GM18868 (cell line): Measurements from ENCODE around the gene BTBD16.

ENCODE experiments used
- ATAC-seq: cut with Tn5 transposase; IDR thresholded peaks from one replicate; pipeline ENCODE4 v1.9.1; 2021; ENCODE audit warnings: mild to moderate bottlenecking, moderate library complexity; ENCODE audit not compliant: unreplicated experiment

Gene BTBD16

DNA sequence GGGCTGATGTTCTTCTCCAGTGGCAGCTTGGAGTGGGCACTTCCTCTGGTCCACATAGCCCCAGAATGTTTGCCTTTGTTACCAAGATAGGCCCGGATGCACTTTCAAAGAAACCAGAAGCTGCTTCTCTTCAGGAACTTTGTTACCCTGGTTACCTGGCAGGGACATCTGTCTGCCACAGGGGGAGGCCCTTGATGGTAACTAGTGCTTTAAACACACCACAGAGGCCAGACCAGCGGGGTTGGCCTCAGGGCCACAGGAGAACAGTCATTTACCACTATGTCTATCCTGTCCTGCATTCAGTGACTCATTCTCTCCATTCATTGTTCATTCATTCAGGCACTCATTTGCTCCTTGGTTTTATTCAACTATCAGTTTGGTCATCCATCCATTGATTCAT is 91.5 kb downstream of the BTBD16 start:
- no peak for ATAC-seq

DNA sequence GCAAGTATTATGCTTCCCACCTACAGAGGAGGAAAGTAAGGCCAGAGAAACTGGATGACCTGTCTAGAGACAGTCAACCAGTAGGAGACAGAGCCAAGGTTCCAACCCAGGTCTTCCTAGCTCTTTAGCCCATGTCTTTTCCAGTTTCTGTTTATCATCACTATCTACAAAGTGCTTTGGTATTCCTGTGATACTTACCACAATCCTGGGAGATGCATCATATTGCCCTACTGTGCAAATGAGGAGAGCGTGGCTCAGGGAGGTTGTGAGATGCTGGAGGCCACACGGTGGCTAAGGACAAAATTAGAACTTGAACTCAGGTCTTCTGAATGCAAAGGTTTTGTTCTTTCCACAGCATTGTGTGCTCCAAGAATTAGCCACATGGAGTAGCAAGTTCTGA is 92.2 kb downstream of the BTBD16 start:
- ATAC-seq: no peak

DNA sequence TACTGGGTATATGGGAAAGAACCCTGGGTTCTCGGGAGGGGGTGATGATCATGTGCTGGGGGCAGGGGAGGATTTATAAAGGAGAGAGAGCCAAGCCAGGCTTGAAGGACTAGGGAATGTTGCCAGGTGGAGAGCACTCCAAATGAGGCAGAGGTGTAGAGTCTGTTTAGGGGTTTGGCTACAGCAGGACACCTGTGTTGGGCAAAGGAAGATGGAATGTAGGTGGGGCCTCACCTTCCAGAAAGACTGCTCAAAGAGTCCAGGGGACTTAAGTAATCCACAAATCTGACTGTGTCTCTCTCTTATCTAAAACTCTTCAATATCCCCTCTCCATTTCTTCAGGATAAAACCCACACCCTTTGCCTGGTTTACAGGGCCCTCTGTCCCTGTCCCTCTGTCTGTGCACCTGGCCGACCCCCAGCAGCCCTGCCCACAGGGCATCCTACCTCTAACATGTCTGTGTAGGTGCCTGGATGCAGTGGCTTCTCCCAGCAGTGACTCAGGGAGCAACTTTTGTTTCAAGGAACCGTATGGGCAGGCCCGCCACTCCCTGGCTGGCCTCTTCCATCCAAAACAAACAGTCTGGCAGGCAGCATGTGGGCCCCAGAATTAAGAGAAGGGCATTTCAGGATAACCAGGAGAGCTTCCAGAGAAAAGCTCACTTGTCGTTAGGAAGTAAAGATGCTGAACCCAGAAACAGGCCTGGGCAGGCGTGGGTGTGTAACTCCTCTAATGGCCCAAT is 92.8 kb downstream of the BTBD16 start:
- ATAC-seq: no peak

DNA sequence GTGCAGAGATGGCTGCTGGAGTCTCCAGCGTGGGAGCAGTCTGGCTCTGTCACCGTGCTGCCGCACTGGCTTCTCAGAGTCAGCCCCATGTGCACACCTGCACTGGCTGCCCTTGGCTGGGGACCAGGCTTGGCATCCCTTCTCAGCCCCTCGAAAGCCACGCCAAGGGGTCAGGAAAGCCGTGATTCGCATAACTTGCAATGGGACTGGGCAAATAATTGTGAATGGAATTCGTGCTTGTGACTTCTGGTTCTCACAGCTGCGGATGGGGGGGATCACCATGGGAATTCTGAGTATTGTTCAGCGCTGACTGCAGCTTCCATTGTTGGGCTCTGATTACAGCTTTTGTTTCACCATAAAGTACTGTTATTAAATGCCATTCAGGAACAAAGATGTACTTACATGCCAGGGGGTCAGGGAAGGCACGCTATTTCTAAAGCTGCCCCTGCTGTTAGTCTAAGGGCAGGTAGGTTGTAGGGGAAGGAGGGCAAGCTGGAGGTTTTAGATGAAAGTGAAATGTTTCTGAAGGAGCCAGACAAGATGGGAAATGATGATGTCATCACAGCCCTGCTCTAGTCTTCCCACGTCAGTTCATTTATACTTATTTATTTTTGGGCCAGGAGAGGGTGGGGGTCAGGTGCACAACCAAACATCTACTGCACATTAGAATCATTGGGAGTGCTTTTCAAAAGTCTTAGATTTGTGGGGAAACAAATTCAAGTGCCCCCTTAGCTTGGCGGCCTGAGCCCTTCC is 97.6 kb downstream of the BTBD16 start:
- no peak for ATAC-seq

DNA sequence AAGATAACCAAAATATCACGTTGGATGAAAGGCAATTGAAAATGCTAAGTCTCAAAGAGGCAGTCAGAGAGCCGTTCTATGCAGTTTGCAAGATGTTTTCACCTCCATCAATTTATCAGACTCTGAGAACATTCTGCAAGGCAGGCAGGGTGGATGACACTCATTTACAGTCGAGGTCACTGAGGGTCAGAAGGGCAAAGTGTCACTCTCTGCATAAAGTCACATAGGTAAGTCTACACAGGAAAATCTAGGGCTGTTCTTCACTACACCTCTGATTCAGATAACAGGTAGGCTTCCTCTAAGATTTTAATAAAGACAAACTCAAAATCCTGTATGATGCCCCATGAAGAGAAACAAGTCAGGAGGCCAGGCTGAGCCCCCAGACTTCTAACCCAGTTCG is 102.0 kb downstream of the BTBD16 start:
- ATAC-seq: no peak

DNA sequence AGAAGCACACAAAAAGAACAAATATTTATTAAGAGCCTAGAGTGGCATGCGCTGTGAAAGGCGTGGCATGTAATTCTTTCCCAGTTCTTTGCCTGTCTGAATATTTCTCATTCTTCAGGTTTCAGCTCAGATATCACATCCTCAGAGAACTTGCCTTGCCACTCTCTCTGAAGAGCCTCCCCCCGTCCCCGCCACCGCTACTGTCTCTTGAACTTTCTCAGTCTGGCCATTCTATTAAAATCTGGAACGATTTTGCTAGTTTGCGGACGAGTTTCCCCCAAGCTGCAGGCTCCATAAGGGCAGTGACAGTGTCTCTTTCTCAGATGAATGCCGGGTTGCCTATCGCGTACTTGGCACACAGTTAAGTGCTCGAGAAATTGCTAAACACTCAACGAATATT is 102.6 kb downstream of the BTBD16 start:
- ATAC-seq: no peak

DNA sequence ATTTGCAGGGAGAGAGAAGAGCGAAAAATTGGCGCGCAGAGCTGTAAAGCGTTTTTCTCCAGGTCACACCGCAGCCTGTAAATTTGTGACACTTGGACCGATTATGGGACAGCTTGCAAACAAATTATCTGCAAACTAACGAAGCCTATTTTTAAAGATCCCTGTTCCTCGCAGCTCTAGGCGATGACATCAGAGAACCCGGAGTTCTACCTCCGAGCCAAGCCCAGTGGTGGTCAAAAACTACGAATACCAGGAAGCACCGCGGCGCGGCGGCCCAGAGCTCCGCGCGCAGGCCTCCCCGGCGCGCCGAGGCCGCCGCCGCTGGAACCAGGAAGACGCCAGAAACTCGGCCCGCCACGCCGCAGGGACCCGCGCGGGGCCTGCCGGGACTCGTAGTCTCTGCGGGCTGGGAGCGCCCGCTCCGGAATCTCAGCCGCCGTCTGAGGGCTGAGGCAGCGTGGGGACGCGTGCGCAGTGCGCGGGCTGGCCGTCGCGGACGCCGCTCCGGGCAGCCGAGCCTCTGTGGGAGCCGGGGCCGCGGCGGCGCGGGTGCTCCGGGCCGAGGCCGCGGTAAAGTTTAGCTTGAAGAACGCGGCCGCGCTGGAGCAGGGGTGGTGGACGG is 103.3 kb downstream of the BTBD16 start, which contains the start of gene PLEKHA1:
Gene PLEKHA1, plus strand, starts transcription at position 472 of the 622 bp plus-strand sequence. CDS start 18,493 bp downstream, outside the sequence.
- peak; percentile 87 for ATAC-seq

DNA sequence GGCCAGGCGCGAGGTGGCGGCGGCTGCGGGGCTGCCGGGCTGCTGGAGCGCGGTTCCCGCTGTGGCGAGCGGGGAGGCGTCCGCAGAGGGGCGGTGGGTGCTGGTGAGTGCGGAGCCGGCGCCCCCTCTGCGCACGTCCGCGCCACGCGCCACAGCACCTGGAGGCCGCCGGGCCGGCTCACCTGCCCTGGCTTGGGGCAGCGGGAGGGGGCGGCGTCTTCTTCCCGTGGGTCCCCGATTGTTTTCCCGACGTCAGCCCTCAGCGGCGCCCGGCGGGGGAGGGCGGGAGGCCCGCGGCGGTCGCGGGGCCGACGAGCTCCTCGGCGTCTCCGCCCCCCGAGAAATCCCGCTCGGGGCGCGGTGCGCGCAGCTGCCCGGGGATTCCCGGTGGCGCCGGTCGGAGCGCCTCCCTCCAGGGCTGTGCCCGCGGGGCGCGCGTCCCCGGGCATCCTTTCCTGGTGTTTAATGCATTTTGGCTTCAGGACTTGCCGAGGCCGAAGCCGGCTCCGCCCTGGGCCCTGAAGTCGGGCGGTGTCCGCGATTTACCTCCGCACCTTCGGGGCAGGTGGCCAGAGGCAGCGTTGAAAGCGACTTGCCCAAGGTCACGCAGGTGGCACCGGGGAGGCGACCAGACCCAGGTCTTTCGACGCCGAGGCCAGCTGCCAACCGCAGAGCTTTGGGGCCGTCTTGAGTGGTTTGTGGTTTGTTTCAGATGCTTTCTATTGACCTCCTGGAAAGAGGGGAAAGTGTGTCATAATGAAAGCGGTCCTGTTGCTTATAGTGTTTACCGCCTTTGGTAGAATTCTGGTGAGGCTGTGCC is 104.0 kb downstream of the BTBD16 start:
- peak; percentile 58 for ATAC-seq

DNA sequence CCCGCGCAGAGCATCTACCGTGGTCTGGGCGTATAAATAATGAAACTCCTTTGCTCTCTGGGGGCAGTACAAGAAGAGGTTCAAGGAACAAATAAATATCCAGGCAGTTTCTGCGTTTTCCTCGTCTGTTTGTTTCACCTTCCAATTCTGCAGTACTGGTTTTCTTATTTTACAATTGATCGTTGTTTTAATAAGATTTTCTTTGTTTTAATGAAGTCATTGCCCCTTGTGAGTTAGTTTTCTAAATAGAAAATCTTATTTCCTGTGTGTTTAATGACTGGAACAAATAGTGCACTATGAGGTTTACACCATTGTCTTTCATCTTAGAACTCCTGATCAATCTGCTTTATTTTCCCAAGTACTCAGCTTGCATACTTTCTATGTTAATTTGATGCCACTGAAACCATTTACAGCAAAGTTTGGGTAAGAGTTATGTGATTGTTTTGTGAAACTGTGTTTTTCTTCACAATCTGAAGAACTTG is 104.6 kb downstream of the BTBD16 start:
- no peak for ATAC-seq

DNA sequence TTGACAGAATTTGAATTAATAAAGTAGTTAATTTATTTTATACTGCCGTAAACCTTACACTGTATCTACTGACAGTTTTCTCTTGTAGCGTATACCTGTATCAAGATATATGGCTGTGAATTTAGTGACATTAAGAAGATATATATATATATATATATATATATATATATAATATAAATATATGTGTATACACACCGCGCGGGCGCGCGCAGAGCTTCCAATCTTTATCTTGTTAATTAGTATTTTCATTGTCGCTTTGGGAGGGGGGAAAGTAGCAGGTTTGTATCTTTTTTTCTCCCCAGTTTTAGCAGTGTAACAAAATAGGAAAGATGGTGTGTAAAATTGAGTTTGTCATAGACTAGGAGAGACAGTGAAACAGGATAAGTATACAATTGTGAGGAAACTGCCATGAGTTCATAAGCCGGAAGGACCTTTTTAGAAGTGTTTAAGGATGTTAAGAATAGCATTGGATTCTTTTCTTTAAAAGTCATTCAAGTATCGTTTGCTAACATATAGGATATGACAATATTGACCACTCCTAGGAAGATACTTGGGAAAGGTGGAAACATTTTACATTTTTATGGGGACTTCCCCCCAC is 105.4 kb downstream of the BTBD16 start:
- no peak for ATAC-seq

DNA sequence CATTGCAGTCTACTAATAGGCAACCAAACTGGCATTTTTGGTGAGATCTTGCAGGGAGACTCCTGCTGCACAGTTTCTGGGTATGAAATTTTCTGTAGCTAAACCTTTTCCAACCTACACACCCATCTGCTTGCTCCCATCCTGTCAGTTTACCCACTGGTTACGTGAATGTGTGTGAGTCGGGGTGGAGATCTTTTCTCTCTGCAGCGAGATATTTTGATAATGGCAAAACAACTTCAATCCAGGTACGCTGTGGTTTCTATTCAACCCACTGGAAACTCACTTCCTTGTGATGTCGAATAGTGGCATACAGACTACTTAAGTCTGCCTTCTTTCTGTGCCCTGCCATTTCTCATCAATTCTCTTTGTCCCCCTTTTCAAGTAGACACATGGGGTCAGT is 107.9 kb downstream of the BTBD16 start:
- ATAC-seq: no peak

DNA sequence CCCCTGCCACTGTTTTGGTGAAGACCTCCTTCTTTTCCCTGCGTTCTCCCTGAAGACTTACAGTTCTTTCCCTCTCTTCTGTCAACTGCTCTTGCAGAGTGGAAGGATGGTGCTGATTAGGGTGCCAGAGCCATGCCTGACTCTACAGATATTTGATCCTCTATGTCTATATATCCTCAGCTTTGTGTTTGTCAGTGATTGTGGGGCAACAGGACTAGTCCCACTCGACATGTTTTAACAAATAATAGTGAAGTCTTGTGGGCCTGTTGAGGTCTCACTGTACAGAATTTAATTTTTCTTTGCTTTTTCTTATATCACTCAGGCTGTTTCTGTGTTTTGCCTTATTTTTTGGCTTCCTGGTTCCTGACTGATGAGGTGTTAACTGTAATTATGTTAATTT is 108.4 kb downstream of the BTBD16 start:
- no peak for ATAC-seq

DNA sequence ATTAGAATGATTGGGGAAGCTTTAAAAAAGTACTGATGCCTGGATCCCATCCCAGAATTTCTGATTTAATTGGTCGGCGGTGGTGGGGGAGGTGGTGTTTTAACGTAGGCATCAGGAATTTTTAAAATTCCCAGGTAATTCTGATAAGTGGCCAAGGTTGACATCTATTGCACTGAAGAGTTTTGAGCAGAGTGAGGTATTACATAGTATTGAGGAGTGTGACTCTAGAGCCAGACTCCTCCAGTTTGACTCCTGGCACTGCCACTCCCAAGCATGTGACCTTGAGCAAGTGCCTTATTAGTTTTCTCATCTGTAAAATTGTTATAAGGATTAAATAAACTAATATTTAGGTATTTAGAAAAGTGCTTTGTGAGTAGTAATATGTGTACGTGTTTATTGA is 109.6 kb downstream of the BTBD16 start:
- ATAC-seq: no peak

DNA sequence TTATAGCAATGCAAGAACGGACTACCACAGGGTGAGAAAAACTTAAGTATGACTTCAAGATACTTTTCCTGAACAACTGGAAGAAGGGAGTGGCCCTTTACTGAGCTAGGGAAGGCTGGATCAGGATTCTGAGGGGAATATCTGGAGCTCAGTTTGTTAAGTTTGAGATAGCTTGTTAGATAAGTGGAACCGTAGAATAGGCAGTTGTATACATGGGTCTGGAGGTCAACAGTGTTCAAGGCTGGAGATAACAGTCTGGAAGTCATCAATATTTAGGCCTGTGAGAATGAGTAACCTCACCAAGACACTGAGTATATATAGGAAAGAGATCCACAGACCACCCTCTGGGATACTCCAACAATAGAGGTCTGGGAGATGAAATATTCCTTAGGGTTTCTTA is 110.6 kb downstream of the BTBD16 start:
- ATAC-seq: no peak

DNA sequence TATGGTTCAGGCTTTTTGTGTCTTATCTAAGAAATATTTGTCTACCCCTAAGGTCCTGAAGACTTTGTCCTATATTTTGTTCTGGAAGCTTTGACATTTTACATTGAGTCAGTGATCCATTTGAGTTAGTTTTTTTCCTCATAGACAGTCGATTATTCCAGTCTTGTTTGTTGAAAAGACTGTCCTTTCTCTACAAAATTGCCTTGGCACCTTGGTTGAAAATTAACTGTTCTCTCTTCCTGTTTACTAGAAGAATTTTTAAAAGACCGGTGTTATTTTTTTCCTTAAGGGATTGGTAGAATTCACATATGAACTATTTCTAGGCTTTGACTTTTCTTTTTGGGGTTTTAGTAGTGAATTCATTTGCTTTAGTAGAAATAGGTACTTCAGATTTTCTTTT is 115.4 kb downstream of the BTBD16 start:
- no peak for ATAC-seq

DNA sequence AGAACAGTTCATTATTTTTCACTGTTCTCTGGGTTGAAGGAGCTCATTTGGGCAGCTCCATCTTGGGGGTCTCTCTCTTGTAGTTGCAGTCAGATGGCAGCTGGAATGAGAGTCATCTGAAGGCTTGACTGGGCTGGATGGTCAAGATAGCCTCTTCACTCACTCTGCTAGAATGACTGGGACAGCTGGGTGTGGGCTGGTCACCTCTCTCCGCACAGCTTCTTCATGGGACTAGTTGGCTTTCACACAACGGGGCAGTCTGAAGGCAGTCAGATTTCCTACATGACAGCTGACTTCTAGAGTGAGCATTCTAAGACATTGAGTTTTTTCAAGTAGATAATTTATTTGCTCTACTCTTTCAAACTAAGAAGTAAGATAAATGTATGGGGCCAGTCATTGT is 116.5 kb downstream of the BTBD16 start:
- ATAC-seq: no peak
